HG03558 (cell line): ENCODE results near the gene WNT7A.

Experiments
- ATAC-seq: cut with Tn5 transposase; IDR thresholded peaks from one replicate; pipeline ENCODE4 v1.9.1; 2021; ENCODE audit warnings: moderate number of reproducible peaks; ENCODE audit not compliant: unreplicated experiment; ENCODE audit errors: extremely low read depth

Gene WNT7A

GRCh38 chr3:13782501-13782900, 97.4 kb downstream of the WNT7A start:
- no peak for ATAC-seq

DNA sequence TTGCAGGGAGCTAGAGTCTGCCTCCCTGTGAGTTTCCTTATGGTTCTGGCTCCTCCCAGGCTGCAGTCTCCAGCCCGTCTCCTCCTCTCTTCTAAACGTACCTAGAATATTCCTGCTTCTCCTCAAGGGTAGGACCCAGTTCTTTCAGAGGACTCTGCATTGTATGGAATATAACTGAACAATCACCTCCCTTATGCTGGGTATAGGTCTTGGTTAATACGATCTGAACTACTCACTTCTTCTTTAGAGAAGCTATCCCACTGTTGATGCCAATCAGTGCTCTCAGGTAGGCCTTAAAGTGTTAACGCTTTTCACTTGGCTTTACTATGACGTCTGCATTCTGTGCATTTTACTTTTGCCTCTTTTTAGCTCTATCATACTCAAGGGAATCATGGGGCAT, 98.5 kb downstream of the WNT7A start:
- ATAC-seq, result no peak

GRCh38 chr3:13780432-13781176, 99.3 kb downstream of the WNT7A start:
- no peak for ATAC-seq

GRCh38 chr3:13776253-13777050, 103.4 kb downstream of the WNT7A start:
- ATAC-seq, result no peak

- ATAC-seq, result no peak
These were observed 106.8 kb downstream of the WNT7A start for GRCh38 chr3:13772885-13773745.

- no peak for ATAC-seq
These were observed 107.5 kb downstream of the WNT7A start for GRCh38 chr3:13772321-13772745.

- ATAC-seq, result no peak
These were observed 108.4 kb downstream of the WNT7A start for GRCh38 chr3:13771496-13771895.

DNA sequence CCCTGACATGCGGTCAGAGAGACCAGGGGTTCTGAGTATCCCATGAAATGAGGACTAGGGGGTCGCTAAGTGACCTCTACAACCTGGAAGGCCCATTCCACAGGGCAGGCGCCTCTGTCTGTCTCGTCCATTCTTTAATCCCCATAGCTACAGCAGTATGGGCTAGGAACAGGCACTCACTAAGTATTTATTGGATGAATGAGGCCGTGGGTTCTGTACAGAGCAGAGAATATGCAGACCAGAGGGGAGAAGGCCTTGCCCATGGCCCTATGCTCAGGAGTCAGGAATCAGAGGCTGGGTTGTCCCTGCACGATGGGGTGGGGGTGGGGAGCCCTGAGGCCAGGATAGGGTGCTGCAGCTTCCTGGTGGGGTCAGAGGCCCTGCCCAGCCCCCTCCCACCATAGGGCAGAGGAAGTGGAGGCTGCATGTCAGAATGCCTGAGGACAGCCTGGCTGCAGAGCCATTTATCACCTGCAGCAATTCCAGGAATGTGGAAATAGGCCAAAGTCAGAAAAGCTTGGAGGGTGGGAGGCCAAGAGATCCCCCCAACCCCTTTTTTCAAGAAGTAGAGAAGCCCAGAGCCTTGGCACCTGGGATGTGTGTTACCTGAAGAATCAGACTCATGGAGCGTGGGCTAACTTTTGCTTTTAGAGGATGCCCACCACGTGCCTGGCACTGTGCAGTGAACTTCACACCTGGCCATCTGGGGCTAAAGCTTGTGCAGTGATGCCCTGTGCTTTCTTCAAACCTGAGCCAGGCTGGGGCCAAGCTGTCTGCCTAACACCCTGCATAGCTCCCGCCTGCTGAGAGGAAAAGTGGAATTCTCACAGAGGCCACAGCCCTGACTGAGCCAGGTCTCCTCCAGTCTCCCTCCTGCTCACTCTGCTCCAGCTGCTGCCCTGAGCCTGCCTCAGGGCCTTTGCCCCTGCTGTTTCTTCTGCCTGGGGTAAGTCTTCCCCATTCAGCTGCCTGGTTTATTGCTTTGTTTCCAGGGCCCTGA, 109.4 kb downstream of the WNT7A start:
- ATAC-seq, result no peak

DNA sequence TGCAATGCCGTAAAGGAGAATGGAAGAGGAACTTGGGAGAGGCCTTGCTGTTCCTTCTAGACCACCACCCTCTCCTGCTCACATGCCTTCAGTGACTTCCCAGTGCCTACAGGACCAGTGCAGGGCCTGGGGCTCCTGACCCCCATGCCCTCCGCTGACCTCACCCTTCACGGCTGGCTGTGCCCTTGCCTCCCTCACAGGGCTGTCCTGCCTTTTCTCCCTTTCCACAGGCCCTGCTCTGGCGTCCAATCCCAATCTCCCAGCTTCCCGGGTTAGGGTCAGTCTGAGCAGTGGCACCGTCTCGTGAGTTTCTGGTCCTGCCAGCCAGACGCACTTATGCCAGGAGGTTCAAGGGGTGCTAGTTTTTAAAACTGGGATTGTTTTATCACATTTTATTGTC, 110.4 kb downstream of the WNT7A start:
- ATAC-seq, result no peak

GRCh38 chr3:13768453-13768852, 111.4 kb downstream of the WNT7A start:
- no peak for ATAC-seq

GRCh38 chr3:13767896-13768295, 112.0 kb downstream of the WNT7A start:
- ATAC-seq, result no peak

DNA sequence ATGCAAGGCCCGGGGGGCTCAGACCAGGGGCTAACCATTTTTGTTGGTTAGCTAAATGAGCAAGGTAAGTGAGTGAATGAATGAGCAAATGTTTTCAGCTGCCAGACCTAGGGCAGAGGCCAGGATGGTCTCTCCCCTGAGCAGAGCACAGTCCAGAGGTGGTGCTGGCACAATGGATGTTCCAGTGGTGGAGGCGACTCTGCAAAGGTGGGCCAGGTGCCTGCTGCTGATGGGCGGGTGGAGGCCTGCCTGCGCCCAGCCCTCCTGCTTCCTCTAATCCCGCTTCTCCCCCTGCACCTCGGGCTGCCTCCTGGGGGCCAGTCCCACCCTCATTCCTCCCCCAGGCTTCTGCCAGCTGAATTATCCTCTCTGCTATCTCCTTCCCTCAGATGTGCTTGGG, 112.8 kb downstream of the WNT7A start:
- ATAC-seq, result no peak
